HG03103 (cell line): ENCODE results near the gene ERN1.

Experiments
- ATAC-seq: cut with Tn5 transposase; IDR thresholded peaks from one replicate; pipeline ENCODE4 v1.9.1; 2021; ENCODE audit warnings: low read depth; ENCODE audit not compliant: unreplicated experiment

ERN1 gene

DNA sequence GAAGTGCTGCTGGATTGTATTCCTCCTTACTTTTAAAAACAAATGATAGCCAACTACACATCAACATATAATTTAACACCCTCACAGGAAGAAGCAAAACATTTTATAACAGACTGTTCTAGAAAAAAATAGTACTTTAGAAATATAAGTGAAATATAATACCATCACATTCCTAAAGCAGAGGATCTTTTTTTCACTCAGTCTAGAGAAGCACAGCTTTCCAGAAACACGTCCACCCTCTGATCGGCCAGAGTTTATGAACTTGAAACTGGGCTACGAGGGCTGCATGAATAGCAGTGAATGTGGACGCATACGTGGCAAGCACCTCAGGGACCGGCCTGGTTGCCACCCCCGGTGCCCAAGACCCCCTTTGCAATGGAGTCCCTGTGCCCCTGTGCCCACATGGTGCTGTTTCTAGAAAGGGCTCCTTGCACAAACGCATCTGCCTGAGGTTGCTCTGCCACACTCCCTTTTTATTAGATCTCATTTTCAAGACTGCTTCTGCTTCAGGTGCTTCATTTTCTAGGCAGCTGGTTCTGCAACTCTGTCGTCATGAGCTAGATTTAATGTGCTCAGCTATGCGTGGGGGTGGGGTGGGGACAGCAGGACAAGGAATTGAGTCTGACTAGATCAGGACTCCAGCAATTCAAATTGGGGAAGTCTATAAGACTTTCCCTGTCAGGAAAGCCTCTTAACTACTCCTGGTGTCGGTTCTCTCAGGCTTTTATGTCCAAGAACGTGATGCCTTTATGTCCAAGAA is 29.1 kb upstream of the ERN1 start:
- no peak for ATAC-seq

DNA sequence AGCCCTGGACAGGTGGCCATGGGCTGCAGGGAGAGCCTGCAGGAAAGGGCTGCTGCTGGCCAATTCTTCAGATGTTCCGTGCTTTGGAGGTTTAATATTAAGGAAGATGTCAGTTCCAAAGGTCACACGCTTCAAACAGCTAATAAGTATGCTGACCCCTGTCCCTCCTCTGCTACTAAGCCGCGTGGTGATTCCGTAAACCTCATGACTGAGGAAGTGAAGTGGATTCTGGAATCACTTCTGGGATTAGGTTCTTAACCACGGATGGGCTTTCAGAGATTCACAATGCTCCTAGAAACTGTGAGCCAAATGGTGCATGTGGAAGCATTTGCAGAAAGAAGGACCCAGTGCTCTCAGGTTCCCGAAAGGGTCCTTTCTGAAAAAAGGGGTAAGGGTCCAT is 28.5 kb upstream of the ERN1 start:
- ATAC-seq, result no peak

DNA sequence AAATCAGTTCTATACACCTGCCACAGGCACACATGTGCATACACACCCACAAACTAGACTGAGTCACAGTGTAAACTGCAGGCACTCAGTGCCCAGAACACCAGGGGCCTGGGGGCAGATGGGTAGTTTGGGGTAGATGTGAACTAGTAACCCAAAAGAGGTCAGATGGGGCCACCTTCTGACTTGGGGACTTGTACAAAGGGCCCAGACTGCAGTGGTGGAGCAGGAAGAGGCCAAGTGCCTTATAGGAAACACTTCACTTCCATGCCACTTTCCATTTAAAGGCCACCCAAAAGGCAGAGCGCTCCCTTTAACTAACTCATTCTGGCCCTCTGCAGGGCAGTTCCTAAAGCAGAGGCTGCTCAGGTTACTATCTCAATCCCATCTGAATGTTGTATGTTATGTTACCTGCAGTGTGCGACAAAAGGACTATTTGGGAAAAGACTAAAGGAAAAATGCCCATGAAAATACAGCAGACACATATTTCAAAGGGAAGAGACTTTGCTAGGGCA is 27.8 kb upstream of the ERN1 start:
- ATAC-seq, result no peak

DNA sequence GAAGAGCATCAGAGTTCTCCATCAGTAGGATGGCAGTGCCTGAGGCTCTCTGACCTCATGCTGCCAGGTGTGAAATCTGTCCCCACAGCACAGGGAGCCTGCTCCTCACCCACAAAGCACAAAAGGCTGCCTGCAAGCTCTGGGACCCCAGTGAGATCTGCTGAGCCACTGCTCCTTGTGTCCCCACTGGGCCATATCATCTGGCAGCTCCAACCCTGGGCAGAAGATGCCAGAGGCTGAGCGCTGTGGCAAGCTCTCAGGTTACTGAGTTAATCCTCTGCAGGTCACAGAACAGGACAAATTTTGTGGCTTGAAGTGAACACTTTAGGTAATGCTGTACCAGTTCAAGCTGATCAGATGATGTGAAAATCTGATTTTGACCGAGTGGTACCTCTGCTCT is 26.7 kb upstream of the ERN1 start:
- no peak for ATAC-seq

DNA sequence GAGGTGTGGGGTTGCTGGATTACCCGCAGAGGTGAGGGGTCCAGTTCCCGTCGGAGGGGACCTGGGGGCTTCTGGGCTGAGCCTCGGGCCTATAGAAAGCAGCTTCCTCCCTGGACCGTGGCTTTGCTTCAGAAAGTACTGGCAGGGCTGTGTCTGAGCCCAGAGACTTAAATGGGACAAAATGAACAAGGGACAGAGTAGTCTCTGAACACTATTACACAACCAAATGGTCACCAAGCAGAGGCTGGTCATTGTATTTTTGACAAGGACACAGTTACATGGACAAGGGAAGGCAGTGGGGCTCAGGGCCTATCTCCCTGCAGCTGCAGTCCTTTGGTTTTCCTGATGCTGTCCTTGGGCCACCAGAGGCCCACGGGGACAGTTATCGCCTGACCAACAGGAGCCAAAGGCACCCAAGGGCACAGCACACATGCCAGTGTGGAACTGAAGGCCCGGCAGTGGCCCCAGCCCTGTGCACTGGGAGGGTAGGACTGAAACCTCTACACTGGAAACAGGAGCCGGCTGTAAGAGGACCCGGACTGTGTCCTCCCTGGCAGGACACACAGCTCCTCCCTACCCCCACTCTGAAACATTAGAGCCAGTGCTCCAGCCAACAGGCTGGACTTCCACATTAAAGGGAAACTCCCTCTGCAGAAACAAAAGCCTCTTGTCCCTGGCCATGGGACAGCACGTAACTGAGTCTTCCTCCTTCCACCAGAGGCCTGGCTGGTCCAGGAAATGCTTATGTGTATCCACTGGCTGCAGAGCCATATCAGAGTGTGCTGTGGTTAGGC is 26.0 kb upstream of the ERN1 start:
- ATAC-seq, result no peak

DNA sequence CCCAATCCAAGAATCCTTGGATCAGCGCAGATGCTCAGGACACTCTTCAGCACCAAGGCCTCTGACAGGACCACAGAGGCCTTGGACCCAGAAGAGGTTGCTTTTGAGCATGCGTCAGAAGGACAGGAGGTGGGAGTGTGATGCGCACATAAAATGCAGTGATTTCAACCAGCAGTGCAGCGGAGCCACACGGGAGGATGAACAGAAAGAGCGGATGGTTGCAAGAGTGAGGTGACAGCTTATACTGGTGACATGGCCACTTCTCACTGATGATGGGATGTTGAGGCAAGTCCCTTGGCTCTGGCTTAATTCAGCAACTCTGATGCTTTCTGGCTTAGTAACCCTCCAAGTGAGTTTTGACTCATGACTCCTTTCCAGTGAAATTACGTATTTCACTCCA is 25.2 kb upstream of the ERN1 start:
- no peak for ATAC-seq

GRCh38 chr17:64154717-64155116 is 24.8 kb upstream of the ERN1 start:
- no peak for ATAC-seq

- ATAC-seq, result no peak
Observed at GRCh38 chr17:64154313-64154695, 24.4 kb upstream of the ERN1 start.

DNA sequence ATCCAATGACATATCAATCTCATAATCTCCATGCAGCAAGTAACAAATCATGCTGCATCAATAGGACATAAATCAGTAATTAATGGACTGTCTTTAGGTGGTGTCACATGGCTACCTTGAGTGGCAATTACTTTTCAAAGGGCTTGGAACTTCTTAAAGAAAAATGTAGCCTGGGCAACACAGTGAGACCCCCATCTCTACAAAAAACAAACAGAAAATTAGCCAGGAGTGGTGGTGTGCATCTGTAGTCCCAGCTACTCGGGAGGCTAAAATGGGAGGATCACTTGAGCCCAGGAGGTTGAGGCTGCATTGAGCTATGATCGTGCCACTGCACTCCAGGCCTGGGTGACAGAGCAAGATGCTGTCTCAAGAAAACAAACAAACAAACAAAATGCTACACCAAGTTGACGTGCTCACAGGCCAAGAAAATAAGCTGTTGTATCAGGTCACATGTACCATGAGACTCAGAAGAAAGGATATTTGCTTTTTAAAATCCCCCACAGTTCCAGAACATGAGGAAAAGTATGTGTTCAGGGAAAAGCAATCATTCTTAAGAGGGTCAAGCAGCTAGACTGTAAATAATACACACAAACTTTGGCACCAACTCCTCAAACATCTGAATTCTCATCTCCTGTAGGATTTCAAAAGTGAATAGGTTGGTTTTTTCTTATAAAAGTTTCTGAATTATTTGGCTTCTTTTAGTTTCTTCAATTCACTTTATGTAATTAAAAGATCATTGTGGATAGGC is 23.8 kb upstream of the ERN1 start:
- ATAC-seq, result no peak

DNA sequence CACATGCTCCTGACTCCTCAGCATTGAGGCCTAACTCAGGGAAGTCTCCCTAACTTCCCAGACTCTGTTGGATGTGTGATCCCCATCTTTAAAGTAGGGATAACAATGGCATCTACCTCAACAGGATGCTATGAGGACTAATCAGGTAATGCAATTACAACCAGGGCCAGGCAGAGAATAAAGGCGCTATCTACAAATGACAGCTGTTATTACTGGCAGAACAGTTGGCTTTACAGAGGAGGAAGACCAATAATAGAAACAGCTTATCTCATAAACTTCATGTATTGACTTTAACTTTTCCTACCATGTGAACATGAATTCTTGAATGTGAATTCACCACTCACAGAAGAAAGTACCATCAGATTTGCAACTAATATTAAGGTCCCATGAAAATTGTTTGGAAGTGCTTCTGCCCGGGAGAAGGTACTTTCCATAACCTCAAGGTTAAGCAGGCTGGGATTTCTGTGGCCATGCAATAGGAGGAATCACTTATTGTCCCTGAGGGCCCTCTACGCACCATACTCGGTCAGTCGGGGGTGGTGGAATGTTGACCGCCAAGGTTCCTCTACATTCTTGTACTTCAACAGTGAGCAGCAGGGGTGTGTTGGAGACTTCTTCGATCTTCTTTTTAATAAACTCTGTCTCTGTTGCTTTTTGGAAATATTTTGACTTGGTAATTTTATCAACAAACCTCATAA is 22.6 kb upstream of the ERN1 start:
- no peak for ATAC-seq

DNA sequence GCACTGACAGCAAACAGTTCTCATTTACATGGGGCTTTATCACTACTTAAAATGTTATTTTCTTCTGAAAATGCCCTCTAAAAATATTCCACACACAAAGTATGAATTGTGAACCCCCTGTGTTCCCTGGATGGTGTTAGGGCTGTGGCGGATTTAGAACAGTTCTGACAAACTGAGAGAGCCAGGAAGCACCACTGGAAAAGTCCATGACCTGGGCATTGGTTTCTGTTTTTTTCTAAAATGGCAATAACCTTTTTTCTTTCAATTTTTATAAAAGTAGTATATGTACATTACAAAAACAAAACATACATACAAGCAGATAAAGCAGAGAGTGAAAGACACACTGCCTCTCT is 21.0 kb upstream of the ERN1 start:
- ATAC-seq, result no peak

DNA sequence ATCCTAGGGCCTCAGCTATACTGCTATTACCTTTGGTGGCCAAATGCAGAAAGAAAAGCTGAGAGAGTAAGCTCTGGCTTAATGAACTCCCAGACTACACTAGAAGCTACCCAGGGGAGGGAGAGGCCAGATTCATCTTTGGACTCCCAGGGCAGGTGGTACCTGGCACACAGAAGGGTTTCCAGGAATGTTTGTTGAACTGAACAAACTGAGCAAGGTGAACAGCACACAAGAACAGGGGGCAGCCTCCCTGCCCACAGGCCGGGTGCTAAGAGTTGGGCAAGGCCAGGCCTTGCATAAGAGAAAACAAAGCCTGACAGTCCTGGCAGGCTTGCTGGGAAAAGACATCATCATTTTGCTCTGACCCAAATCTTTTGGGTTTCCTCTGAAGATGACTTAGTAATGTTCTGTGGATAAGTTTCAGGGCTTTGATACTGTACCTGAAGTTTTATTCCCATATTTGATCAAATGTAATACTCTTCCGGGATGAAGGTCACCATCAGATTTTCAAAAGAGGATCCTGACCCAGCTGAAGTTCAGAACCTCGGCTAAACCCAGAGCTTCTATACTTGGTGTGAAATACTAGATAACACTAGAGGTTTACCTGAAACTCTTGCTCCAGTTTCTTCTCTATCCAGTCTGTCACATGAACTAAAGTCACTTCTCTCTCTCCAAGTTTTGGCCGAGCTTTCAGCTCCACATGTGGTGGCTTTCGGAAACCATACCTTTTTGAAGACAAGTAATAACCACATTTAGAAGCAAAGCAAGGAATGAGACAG is 20.5 kb upstream of the ERN1 start:
- no peak for ATAC-seq

GRCh38 chr17:64149196-64149595 is 19.3 kb upstream of the ERN1 start:
- no peak for ATAC-seq

GRCh38 chr17:64148699-64149098 is 18.8 kb upstream of the ERN1 start:
- no peak for ATAC-seq

GRCh38 chr17:64148017-64148631 is 18.2 kb upstream of the ERN1 start:
- no peak for ATAC-seq

DNA sequence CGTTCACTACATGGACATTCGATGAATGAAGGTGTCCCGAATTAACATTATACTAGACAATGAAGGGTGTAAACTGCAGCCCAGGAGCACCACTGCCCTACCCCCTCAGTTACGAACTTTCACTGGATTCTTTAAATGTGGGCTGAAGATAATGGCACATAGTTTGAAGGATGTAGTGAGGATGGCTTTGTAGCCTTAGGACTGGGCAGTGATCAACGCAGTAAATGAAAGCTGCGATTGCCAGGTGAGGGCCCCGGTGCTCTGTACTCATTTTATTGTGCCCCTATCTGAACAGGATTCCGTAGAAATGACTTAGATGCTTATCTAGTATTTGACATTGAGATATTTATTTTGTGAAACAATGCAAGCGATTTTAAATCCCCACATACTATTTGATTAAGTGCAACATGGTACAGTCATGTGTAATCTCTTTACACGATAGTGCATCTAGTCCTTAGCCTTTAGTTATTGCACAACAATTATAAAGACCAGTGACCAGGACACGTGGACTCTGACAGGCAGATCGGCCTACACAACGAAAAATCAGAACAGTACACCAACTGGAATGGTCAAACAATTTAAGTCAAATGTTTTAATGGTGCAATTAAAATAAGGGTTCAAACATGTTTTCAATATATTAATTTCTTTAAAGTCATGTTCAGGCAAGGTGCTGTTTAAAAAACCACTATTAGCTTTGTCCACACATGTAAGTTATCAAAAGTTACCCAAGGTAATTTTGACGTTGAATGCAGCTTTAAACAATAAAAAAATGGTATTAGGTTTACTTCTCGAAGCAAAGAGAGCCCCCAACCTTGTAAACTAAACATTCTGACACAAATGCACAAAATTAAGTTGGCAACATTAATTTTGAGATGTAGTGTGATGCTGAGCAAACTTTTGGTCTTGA is 17.4 kb upstream of the ERN1 start:
- no peak for ATAC-seq

DNA sequence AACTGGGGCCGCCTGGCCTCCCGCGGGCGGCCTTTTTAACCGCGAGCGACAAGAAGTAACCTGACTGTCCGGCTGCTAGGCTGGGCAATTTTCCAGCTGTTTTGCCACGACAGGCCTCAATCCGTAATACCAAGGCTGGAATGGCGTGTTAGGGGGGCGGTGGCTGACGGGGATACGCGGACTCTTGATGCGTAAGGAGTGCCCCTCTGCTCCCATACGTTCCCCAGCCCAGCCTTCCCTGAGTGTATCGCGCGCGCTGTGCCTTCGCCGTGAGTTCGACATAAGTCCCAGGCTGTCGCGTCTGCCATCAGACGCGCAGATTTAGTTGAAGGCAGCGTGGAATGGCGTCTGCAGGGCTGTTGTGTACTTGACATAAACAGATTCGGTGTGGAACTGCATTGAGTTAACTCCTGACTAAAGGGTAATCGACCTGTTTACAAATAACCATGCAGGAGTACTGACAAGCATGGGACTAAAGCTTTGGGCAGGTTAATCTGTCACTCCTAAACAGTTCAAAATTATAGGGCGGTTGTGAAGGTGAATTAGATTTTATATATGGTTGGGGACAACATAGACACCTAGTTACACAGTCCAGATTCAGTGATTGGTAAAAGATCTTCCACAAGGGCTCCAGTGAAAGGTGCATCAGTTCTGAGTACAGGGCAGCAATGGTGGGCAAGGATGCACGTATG is 16.6 kb upstream of the ERN1 start:
- no peak for ATAC-seq
